Fibroblast of the aortic adventitia (primary cell): ENCODE data around the gene C1QL2. TPM values are rescaled to one million over a fixed set of nuclear protein-coding genes. Genes with fewer than 3 reads are reported as not detected.

ENCODE experiments used
- DNase-seq: peaks from one replicate; pipeline ENCODE4 v3.0.0-alpha.2; 2010; ENCODE audit warnings: low read depth
- H3K4me3 ChIP-seq: 2 replicates; pipeline ENCODE4 v1.5.1; 2011; ENCODE audit warnings: low read depth, mild to moderate bottlenecking, control low read depth, low read length, moderate library complexity
- total RNA-seq: library from RNA; depleted of rRNA; stranded (reverse); fragments of >200 nt; gene quantifications from 2 replicates; pipeline ENCODE4 v1.2.3, GENCODE V29; 2012; ENCODE audit warnings: low replicate concordance
- TF ChIP-seq, protein P1 (sequence below): IDR thresholded peaks from 2 replicates; pipeline ENCODE4 v1.5.1; 2011; ENCODE audit warnings: mild to moderate bottlenecking, low read length, control low read depth, inconsistent platforms; ENCODE audit not compliant: insufficient read depth

C1QL2 gene
- not detected in 2 replicates for total RNA-seq

DNA sequence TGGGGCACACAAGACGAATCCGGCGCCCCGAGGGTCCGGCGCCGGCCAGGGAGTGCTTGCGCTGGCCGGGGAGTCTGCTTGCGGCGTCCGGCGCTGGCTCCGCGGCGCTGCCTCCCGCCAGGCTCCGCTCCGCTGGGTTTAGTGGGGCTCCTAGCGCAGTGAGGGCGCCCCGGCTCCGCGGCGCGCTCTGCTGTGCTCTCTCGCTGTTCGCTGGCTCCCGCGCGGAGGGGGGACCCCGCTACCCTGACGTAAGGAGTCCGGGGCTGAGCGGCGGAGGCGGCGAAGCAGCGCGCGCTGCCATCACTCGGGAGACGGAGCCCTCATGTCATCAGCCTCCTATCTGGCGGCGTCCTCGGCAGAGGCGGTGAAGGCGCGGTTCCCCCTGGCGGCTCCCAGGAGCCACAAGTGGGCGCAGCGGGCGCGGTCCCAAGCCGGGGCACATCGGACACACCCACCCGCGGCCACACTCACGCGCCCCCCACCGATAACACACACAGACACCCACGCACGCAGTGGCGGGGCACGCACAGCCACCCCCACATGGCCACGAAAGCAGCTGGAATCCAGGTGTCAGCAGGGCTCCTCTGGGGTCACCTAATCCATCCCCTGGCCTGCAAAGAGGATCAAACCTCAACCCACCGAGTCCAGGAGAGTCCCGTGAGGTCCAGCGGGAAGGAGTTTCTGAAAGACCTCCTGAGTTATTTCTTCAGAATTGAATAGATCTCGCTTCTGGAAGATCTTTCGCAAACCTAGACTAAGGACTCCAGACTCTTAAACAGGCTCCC is at the start of gene C1QL2:
Gene C1QL2 (minus strand): TSS at position 189 of the 785 bp plus-strand sequence. CDS start 482 bp downstream, outside the sequence.
- no peak for DNase-seq
- TF ChIP-seq, protein P1, sequence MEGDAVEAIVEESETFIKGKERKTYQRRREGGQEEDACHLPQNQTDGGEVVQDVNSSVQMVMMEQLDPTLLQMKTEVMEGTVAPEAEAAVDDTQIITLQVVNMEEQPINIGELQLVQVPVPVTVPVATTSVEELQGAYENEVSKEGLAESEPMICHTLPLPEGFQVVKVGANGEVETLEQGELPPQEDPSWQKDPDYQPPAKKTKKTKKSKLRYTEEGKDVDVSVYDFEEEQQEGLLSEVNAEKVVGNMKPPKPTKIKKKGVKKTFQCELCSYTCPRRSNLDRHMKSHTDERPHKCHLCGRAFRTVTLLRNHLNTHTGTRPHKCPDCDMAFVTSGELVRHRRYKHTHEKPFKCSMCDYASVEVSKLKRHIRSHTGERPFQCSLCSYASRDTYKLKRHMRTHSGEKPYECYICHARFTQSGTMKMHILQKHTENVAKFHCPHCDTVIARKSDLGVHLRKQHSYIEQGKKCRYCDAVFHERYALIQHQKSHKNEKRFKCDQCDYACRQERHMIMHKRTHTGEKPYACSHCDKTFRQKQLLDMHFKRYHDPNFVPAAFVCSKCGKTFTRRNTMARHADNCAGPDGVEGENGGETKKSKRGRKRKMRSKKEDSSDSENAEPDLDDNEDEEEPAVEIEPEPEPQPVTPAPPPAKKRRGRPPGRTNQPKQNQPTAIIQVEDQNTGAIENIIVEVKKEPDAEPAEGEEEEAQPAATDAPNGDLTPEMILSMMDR, result no peak
- H3K4me3 ChIP-seq, result no peak within 1 kb of the TSS

DNA sequence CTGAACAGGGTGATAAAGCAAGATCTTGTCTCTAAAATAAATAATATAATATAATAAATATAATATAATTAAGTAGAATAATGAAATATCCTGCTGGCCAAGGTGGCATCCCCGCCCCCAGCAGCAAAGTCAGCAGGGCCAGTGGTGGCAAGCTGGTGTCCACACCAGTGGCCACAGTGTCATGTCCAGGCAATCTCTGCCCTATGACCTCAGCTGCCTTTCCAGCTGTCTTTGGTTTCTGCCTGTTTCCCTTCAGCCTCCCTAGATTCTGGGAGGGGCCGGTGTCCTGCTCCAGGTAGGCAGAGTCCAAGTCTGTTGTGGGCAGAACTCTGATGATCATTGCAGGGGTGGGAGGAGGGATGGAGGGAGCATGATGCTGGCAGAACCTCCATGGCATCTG is 48.9 kb upstream of the C1QL2 start:
- no peak overlapping the region for H3K4me3 ChIP-seq
- TF ChIP-seq, protein P1, result no peak
- DNase-seq, result no peak

DNA sequence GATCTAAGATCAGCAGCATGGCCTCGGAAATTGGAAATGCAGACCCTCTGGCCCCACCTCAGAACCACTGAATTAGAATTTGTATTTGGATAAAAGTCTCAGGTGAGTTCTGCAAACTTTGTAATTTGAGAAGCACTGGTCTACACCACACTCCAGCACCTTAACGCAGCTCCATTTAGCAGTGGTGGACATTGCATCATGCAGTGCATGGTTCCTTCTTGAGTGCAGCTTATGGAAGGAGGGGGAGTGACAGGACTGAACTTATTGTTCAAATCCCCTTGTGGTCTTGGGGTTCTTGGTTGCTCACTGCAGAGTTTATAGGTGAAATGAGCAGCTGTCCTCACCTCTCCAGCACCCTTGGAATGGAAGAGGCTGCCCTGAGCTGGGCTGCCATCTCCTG is 47.6 kb upstream of the C1QL2 start:
- TF ChIP-seq, protein P1, result no peak
- no peak for DNase-seq
- no peak overlapping the region for H3K4me3 ChIP-seq

DNA sequence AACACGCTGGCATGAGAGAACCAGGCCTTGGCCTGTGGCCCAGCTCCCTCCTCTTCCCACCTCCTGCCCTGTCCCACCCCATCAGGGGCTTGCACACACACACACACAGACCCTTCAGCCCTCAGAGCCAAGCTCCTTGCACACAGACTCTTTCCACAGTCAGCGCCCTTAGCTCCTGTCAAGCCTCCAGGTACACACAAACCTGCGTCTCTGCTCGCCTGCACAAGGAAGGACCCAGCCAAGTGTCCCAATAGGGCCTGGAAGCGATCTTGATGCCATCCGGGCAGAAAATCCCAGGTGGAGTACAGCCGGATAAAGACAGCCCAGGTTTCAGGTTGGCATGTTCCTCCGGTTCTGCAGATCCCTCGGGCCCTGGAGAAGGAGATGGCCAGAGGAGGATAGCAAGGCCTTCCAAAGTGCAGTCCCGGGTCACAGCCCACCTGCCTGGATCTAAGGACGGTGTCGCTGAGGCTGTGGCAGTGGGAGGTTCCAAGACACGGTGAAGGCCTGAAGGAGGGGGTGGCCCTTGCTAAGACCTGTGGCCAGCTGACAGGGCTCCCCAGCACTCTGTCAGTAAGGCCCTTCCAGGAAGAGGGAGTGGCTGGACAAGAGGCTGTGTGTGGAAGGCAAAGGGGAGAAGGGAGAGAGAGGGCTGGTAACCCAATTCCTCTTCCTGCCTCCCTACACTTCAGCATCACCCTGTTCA is 46.6 kb upstream of the C1QL2 start:
- TF ChIP-seq, protein P1, result no peak
- DNase-seq, result no peak
- H3K4me3 ChIP-seq, result no peak overlapping the region

DNA sequence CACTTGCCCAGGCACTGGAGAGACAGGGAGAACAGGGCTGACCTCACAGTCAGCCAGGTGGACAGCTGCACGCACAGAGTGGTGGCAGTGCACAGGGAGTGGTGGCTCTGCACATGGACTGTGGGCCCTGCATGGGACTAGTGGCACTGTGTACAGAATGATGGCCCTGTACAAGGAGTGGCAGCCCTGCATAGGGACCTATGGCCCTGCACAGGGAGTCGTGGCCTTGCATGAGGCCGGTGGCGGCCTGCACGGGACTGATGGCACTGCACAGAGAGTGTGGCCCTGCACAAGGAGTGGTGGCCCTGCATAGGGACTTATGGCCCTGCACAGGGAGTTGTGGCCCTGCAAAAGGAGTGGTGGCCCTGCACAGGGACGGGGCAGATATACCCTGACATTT is 46.0 kb upstream of the C1QL2 start:
- DNase-seq, result no peak
- no peak overlapping the region for H3K4me3 ChIP-seq
- TF ChIP-seq, protein P1, result no peak

DNA sequence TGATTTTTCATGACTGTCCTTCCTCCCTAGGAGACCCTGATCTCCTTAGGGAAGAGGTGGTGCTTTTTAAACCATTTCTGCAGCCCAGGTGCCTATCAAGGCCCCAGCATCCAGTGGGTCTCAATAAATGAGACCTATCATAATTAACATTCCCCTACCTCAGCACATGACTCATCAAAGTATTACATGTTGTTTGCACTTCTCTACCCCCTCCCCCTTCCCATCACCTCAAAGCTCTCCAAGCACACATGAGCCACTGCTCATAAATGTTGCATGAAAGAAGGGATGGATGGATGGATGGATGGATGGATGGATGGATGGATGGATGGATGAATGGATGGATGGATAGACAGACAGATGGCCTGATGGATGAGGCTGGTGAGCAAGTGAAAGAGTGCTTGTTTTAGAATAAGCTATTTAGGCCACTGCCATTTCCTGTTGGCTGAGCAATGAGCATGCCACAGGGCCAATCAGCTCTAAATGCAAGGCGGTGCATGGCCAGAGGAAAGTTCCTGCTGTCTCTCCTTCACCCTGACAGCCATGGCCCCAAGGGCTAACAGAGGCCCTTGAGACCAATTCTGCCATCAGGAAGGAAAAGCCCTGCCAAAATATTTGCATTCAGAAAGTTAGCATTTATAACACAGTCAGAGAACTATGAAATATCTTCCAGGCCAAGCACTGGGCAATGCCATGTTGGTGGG is 44.2 kb upstream of the C1QL2 start:
- DNase-seq, result no peak
- TF ChIP-seq, protein P1, result no peak
- H3K4me3 ChIP-seq, result no peak overlapping the region
